Upper lobe of left lung (tissue), 6 donors: Measurements from ENCODE around the gene MID1. TPM values are rescaled to one million over a fixed set of nuclear protein-coding genes. Genes with fewer than 3 reads are reported as not detected.

Experiments
- ATAC-seq, 2 donors: fragments of 200-7000 bp; cut with Tn5 transposase; one replicate each; pipeline ENCODE4 v1.9.1; 2022; ENCODE audit warnings: mild to moderate bottlenecking in 2 of 2, moderate library complexity in 2 of 2; ENCODE audit not compliant: low FRiP score in 2 of 2
- DNase-seq, 2 donors: peaks; one replicate each; pipeline ENCODE4 v3.0.0-alpha.2; 2019 to 2020
- H3K27ac ChIP-seq, 4 donors: fragments of 200-600 bp; sonication (generic); one replicate each; pipeline ENCODE4 v1.5.1; 2016 to 2019
- H3K27me3 ChIP-seq, 4 donors: fragments of 200-600 bp; sonication (generic); one replicate each; pipeline ENCODE4 v1.5.1; 2017 to 2019
- H3K36me3 ChIP-seq, 4 donors: fragments of 200-600 bp; sonication (generic); one replicate each; pipeline ENCODE4 v1.5.1; 2016 to 2019
- H3K4me1 ChIP-seq, 4 donors: fragments of 200-600 bp; sonication (generic); one replicate each; pipeline ENCODE4 v1.5.1; 2018 to 2019
- H3K4me3 ChIP-seq, 4 donors: fragments of 200-600 bp; sonication (generic); one replicate each; pipeline ENCODE4 v1.5.1; 2017 to 2019; ENCODE audit warnings: mild to moderate bottlenecking in 2 of 4, moderate library complexity in 1 of 4
- H3K9me3 ChIP-seq, 4 donors: fragments of 200-600 bp; sonication (generic); one replicate each; pipeline ENCODE4 v1.5.1; 2018 to 2019
- CTCF ChIP-seq, 6 experiments: fragments of 450-650 bp in 4 of 6; fragments of 200-600 bp in 2 of 6; sonication (generic) in 2 of 6; IDR thresholded peaks; one replicate each; pipeline ENCODE4 v1.5.1; 2016 to 2019; ENCODE audit warnings: antibody characterized with exemption in 6 of 6
- EP300 ChIP-seq, 4 donors: sonication (generic); formaldehyde crosslinking; IDR thresholded peaks; one replicate each; pipeline ENCODE4 v1.5.1; 2017; ENCODE audit warnings: antibody characterized with exemption in 4 of 4, control low read depth in 2 of 4
- POLR2A ChIP-seq, 4 donors: fragments of 450-650 bp; IDR thresholded peaks; one replicate each; pipeline ENCODE4 v1.5.1; 2016 to 2017; ENCODE audit warnings: antibody characterized with exemption in 4 of 4, mild to moderate bottlenecking in 2 of 4
- POLR2AphosphoS5 ChIP-seq, 2 donors: sonication (generic); formaldehyde crosslinking; IDR thresholded peaks; one replicate each; pipeline ENCODE4 v1.5.1; 2017; ENCODE audit warnings: antibody characterized with exemption in 2 of 2
- WGBS, 2 donors: methylation state at CpG; one replicate each; pipeline ENCODE4 v1.1.5; 2017 to 2018; 5-methylcytosine and 5-hydroxymethylcytosine counted together
- total RNA-seq, 6 donors: library from RNA; depleted of rRNA in 4 of 6; stranded (reverse); fragments of >200 nt in 4 of 6; gene quantifications; one replicate each; pipeline versions ENCODE4 v1.1.0 to v1.2.1, GENCODE V29; 2016 to 2021
- donor health status: DM: no; HTN: no; CAD: no; lungs with moderate emphysema.
- donor health status: DM: no; HTN: yes; CAD: no; lungs with severe emphysema.

Gene MID1
- total RNA-seq, 6 donors from 2014 or later, result 17.2 to 36.7 (median 25.6) TPM

GRCh38 chrX:10636851-10637250 lies 16.5 kb upstream of the MID1 start:
- TF ChIP-seq CTCF (IDR thresholded peaks at IDR 0.05) (no peak), EP300 (IDR thresholded peaks at IDR 0.05) (no peak)
- no peaks in the 10 kb centered on the region for H3K4me1 ChIP-seq
- H3K27me3 ChIP-seq, result no peaks in the 10 kb centered on the region
- no peaks in the 10 kb centered on the region for H3K9me3 ChIP-seq
- ATAC-seq (no peak), DNase-seq (no peak)
- no peak overlapping the region for H3K4me3 ChIP-seq
- no peak overlapping the region for H3K27ac ChIP-seq
- H3K36me3 ChIP-seq, result no peaks in the 10 kb centered on the region
- 21 to 45% methylated on average over 1 of the region's 1 CpG for WGBS, 2 donors

GRCh38 chrX:10636337-10636736 lies 16.0 kb upstream of the MID1 start:
- Histone ChIP-seq H3K4me1 (no peaks in the 10 kb centered on the region), H3K9me3 (no peaks in the 10 kb centered on the region), H3K4me3 (no peak overlapping the region), H3K36me3 (no peaks in the 10 kb centered on the region), H3K27ac (no peak overlapping the region), H3K27me3 (no peaks in the 10 kb centered on the region)
- TF ChIP-seq CTCF (IDR thresholded peaks at IDR 0.05) (peak; percentile 19 to 64 (median 38)), EP300 (IDR thresholded peaks at IDR 0.05) (no peak), POLR2A (IDR thresholded peaks at IDR 0.05) (no peak), POLR2AphosphoS5 (IDR thresholded peaks at IDR 0.05) (no peak)
- DNase-seq (peak in 1 of 2 donors; percentile 33), ATAC-seq (peak in 1 of 2 donors; percentile 40)
- WGBS, 2 donors, result 0 to 20% methylated on average over 3 of the region's 3 CpGs

GRCh38 chrX:10634392-10635161 lies 14.2 kb upstream of the MID1 start:
- Histone ChIP-seq H3K4me3 (no peak overlapping the region), H3K9me3 (no peaks in the 10 kb centered on the region), H3K36me3 (no peaks in the 10 kb centered on the region), H3K27ac (no peak overlapping the region), H3K4me1 (no peaks in the 10 kb centered on the region), H3K27me3 (no peaks in the 10 kb centered on the region)
- ATAC-seq (peak in 1 of 2 donors; percentile 71), DNase-seq (no peak)
- no peak for TF ChIP-seq POLR2AphosphoS5 (IDR thresholded peaks at IDR 0.05)
- no peak for TF ChIP-seq EP300 (IDR thresholded peaks at IDR 0.05)
- TF ChIP-seq CTCF (IDR thresholded peaks at IDR 0.05), result no peak
- no peak for TF ChIP-seq POLR2A (IDR thresholded peaks at IDR 0.05)
- WGBS, 2 donors, result 74 to 84% methylated on average over 15 of the region's 15 CpGs

GRCh38 chrX:10633722-10634121 lies 13.3 kb upstream of the MID1 start:
- DNase-seq, result peak in 1 of 2 donors; percentile 45
- Histone ChIP-seq H3K4me1 (no peaks in the 10 kb centered on the region), H3K9me3 (no peaks in the 10 kb centered on the region), H3K27me3 (no peaks in the 10 kb centered on the region), H3K4me3 (no peak overlapping the region), H3K27ac (no peak overlapping the region), H3K36me3 (no peaks in the 10 kb centered on the region)
- WGBS, 2 donors, result 15 to 24% methylated on average over 2 of the region's 2 CpGs
- TF ChIP-seq EP300 (IDR thresholded peaks at IDR 0.05), result no peak
- TF ChIP-seq POLR2A (IDR thresholded peaks at IDR 0.05), result no peak
- no peak for TF ChIP-seq POLR2AphosphoS5 (IDR thresholded peaks at IDR 0.05)
- TF ChIP-seq CTCF (IDR thresholded peaks at IDR 0.05), result no peak
- ATAC-seq, result peak; percentile 40 to 82
